WTC11 (cell line): ENCODE measurements around the gene RABEP2.

ENCODE experiments used
- ATF3 ChIP-seq: sonication (generic); formaldehyde crosslinking; conservative IDR thresholded peaks from 2 replicates; pipeline ENCODE4 v1.8.1; 2022; ENCODE audit warnings: mild to moderate bottlenecking, missing genetic modification reagents
- CBFB ChIP-seq: sonication (generic); formaldehyde crosslinking; IDR thresholded peaks from 2 replicates; pipeline ENCODE4 v1.8.1; 2022; ENCODE audit warnings: mild to moderate bottlenecking, low read depth, missing genetic modification reagents
- CTCF ChIP-seq: fragments of 200-600 bp; IDR thresholded peaks from 2 replicates; pipeline ENCODE4 v1.8.0; 2022; ENCODE audit warnings: antibody characterized with exemption
- ZBTB43 ChIP-seq: sonication (generic); formaldehyde crosslinking; IDR thresholded peaks from 2 replicates; pipeline ENCODE4 v1.8.1; 2023; ENCODE audit warnings: mild to moderate bottlenecking, missing genetic modification reagents
- ZNF138 ChIP-seq: sonication (generic); formaldehyde crosslinking; conservative IDR thresholded peaks from 2 replicates; pipeline ENCODE4 v1.8.1; 2022; ENCODE audit warnings: mild to moderate bottlenecking, moderate library complexity, missing genetic modification reagents
- ZNF232 ChIP-seq: sonication (generic); formaldehyde crosslinking; IDR thresholded peaks from 2 replicates; pipeline ENCODE4 v1.8.0; 2022; ENCODE audit warnings: mild to moderate bottlenecking, missing genetic modification reagents
- ZNF263 ChIP-seq: sonication (generic); formaldehyde crosslinking; IDR thresholded peaks from 2 replicates; pipeline ENCODE4 v1.8.1; 2022; ENCODE audit warnings: low read depth, mild to moderate bottlenecking, moderate library complexity, missing genetic modification reagents

GRCh38 chr16:28923231-28923587 is 1.8 kb downstream of the RABEP2 start:
- TF ChIP-seq CTCF, result no peak
- no peak for TF ChIP-seq CBFB
- no peak for TF ChIP-seq ATF3 (CRISPR knock-in tag)
- no peak for TF ChIP-seq ZBTB43
- no peak for TF ChIP-seq ZNF232
- TF ChIP-seq ZNF138 (CRISPR knock-in tag), result no peak
- TF ChIP-seq ZNF263 (CRISPR knock-in tag), result no peak
